Immature natural killer cell (primary cell): ENCODE results near the gene GP1BB. TPM values are rescaled to one million over a fixed set of nuclear protein-coding genes. Genes with fewer than 3 reads are reported as not detected.

ENCODE experiments used
- DNase-seq, 3 donors: peaks; one replicate each; pipeline ENCODE4 v3.0.0; 2022; ENCODE audit warnings: mixed read lengths in 1 of 3
- H3K27ac Mint-ChIP-seq, 6 donors: one replicate each; pipeline ENCODE4 v1.8.0; 2020; ENCODE audit warnings: mixed read lengths in 6 of 6, mild to moderate bottlenecking in 5 of 6, inconsistent platforms in 4 of 6, moderate library complexity in 3 of 6
- H3K27me3 Mint-ChIP-seq, 3 donors: one replicate each; pipeline ENCODE4 v1.8.0; 2020 to 2021; ENCODE audit warnings: low read depth in 3 of 3, mild to moderate bottlenecking in 3 of 3, mixed read lengths in 3 of 3, moderate library complexity in 3 of 3, inconsistent platforms in 1 of 3
- H3K36me3 Mint-ChIP-seq, 3 donors: one replicate each; pipeline ENCODE4 v1.8.0; 2020; ENCODE audit warnings: mixed read lengths in 3 of 3, inconsistent platforms in 2 of 3, mild to moderate bottlenecking in 2 of 3
- H3K4me1 Mint-ChIP-seq, 2 donors: one replicate each; pipeline ENCODE4 v1.8.0; 2020; ENCODE audit warnings: inconsistent platforms in 2 of 2, mild to moderate bottlenecking in 2 of 2, mixed read lengths in 2 of 2, moderate library complexity in 1 of 2
- H3K4me3 Mint-ChIP-seq, 5 donors: one replicate each; pipeline ENCODE4 v1.8.0; 2020; ENCODE audit warnings: mild to moderate bottlenecking in 5 of 5, mixed read lengths in 5 of 5, inconsistent platforms in 3 of 5, moderate library complexity in 3 of 5
- H3K9me3 Mint-ChIP-seq, 6 donors: one replicate each; pipeline ENCODE4 v1.8.0; 2020; ENCODE audit warnings: mild to moderate bottlenecking in 6 of 6, mixed read lengths in 6 of 6, inconsistent platforms in 4 of 6, moderate library complexity in 3 of 6
- polyA plus RNA-seq, 3 donors: library from polyadenylated mRNA; unstranded; fragments of 300-500 nt; fragmentation: Illumina TruSeq; gene quantifications; one replicate each; pipeline ENCODE4 v1.2.3, GENCODE V29; 2021

The GP1BB gene
- polyA plus RNA-seq, 3 donors from 2014 or later, result 0.53 to 10.1 (median 0.95) TPM

DNA sequence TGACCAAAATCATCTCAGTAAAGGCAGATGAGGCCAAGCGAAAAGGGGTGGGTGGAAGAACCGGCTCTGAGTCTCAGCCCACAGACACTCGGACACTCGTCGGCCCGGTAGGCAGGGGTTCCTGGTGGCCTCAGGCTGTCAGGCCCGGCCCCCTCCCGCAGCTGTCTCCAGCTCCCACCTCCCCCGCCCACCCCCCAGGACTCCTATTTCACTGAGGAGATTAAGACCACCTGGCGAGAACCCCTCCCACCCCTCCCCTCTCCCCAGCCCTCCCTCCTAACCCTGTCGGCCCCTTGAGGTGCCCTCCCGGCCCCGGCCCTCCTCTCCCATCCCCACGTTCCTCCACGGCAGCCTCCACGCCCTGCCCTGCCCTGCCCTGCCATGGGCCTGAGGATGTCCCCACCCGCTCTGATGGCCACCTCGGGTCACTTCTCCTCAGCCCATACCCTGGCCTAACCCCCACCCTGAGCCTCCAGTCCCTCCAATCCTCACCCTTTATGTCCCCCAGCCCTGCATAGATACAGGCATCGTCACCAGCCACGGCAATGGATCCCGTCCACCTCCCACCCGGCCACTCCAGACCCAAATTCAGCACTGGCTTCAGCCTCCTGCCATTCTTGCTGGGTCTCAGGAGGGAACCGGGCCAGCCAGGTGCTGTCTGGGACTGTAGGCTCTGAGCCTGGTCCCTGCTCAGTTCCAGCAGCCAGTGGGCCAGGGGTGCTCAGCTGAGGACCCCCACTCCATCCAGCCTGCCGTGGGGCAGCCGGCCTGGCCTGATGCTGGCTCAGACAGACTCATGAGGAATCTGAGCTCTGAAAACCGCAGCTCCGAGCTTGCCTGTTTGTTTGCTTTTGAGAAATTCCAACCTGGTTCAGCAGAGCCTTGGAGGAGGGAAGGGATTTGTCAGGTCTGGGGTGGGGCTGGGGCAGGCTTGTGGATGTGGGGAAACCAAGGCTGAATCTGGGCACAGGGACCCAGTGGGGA, 27.5 kb downstream of the GP1BB start:
- Mint-ChIP-seq H3K9me3 (no peaks in the 10 kb centered on the region), H3K4me1 (no peaks in the 10 kb centered on the region), H3K27me3 (peaks cover 5 to 10% (median 6%) of the 10 kb centered on the region in 3 donors), H3K4me3 (no peak overlapping the region), H3K27ac (no peak overlapping the region), H3K36me3 (no peaks in the 10 kb centered on the region)
- no peak for DNase-seq

DNA sequence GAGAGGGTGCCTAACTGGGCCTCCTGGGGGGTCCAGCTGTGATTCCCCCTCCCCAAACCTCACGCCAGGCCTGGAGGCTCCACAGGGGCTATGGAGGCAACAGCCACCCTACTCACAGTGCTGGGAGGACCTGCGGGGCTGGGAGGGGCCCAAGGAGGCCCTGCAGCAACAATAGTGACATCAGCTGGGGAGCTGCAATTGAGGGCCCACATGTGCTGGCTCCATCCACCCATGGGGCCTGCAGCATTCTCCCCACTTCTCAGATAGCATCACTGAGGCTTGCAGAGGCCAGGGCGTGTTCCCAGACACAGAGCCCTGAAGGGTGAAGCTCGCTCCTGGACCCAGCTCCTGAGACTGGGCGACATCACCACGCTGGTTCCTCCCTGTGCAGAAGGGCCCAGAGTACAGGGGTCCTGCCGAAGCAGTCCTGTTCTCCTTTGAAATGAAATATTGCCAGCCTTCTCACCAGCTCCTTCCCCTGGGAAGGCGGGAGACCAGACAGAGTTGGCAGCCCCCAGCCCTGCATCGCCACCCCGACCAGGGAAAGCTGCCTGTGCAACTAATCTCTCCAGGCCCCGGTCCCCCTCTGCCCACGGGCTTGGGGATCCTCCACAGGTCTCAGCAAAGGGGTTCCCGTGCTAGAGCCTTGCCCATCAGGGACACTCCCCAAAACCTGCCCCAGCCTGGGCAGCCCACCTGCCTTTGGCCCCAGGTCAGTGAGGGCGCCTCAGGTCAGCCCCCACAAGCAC, 28.3 kb downstream of the GP1BB start:
- no peak for DNase-seq
- Mint-ChIP-seq H3K9me3 (no peaks in the 10 kb centered on the region), H3K4me3 (no peak overlapping the region), H3K4me1 (peaks cover 0 to 2% of the 10 kb centered on the region in 2 donors), H3K27ac (no peak overlapping the region), H3K36me3 (no peaks in the 10 kb centered on the region), H3K27me3 (peaks cover 7 to 15% (median 10%) of the 10 kb centered on the region in 3 donors)

GRCh38 chr22:19753090-19753842, 29.9 kb downstream of the GP1BB start:
- no peaks in the 10 kb centered on the region for H3K36me3 Mint-ChIP-seq
- no peak overlapping the region for H3K27ac Mint-ChIP-seq
- peaks cover 8 to 9% of the 10 kb centered on the region in 2 donors for H3K4me1 Mint-ChIP-seq
- H3K4me3 Mint-ChIP-seq, result no peak overlapping the region
- H3K9me3 Mint-ChIP-seq, result no peaks in the 10 kb centered on the region
- H3K27me3 Mint-ChIP-seq, result peaks cover 11 to 18% (median 16%) of the 10 kb centered on the region in 3 donors
- DNase-seq, result no peak

DNA sequence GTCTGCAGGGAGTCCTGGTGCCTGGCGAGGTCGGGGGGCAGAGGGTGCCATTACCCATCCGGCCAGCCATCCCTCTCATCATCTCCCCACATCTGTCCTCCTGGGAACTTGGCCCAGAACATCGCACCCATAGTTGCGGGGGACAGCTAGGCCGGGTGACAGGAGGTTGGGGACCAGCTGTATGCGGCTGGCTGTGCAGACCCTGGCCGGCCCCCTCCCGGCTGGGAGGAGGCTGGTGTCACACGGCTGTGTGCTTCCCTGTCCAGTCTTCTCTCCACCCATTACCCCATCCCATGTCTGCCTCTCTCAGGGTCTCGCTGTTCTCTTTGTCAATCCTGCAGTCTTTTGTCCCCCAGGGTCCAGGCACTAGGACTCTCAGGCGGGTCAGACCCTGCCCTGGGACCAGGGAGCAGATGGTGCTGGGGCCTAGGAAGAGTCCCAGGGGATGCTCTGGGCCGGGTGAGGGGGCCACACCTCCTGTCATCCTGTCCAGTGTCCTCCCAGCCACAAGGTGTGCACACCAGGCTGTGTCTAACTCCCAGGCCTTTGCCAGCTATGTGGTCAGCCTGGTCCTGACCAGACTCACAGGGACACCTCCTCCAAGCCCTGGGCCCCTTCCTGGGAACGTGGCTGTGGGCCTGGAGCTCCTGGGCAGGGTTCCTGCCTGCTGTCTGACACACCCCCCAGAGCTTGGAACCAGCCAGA, 30.8 kb downstream of the GP1BB start:
- Mint-ChIP-seq H3K4me3 (no peak overlapping the region), H3K27ac (no peak overlapping the region), H3K9me3 (no peaks in the 10 kb centered on the region), H3K27me3 (peaks cover 11 to 16% (median 16%) of the 10 kb centered on the region in 3 donors), H3K4me1 (peaks cover 8 to 9% of the 10 kb centered on the region in 2 donors), H3K36me3 (no peaks in the 10 kb centered on the region)
- DNase-seq, result no peak

- H3K4me1 Mint-ChIP-seq, result peaks cover 10 to 11% of the 10 kb centered on the region in 2 donors
- peaks cover 14 to 18% (median 18%) of the 10 kb centered on the region in 3 donors for H3K27me3 Mint-ChIP-seq
- H3K27ac Mint-ChIP-seq, result no peak overlapping the region
- no peak overlapping the region for H3K4me3 Mint-ChIP-seq
- no peak for DNase-seq
- no peaks in the 10 kb centered on the region for H3K36me3 Mint-ChIP-seq
- H3K9me3 Mint-ChIP-seq, result no peaks in the 10 kb centered on the region
These were observed 31.4 kb downstream of the GP1BB start for GRCh38 chr22:19754701-19755144.

- peaks cover 0 to 4% (median 4%) of the 10 kb centered on the region in 3 donors for H3K36me3 Mint-ChIP-seq
- peaks cover 0 to 2% (median 0%) of the 10 kb centered on the region in 6 donors for H3K9me3 Mint-ChIP-seq
- H3K27ac Mint-ChIP-seq, result no peak overlapping the region
- no peak for DNase-seq
- H3K4me3 Mint-ChIP-seq, result no peak overlapping the region
- H3K27me3 Mint-ChIP-seq, result peaks cover 19 to 23% (median 23%) of the 10 kb centered on the region in 3 donors
- peaks cover 15 to 16% of the 10 kb centered on the region in 2 donors for H3K4me1 Mint-ChIP-seq
These were observed 31.9 kb downstream of the GP1BB start for GRCh38 chr22:19755145-19755710.

DNA sequence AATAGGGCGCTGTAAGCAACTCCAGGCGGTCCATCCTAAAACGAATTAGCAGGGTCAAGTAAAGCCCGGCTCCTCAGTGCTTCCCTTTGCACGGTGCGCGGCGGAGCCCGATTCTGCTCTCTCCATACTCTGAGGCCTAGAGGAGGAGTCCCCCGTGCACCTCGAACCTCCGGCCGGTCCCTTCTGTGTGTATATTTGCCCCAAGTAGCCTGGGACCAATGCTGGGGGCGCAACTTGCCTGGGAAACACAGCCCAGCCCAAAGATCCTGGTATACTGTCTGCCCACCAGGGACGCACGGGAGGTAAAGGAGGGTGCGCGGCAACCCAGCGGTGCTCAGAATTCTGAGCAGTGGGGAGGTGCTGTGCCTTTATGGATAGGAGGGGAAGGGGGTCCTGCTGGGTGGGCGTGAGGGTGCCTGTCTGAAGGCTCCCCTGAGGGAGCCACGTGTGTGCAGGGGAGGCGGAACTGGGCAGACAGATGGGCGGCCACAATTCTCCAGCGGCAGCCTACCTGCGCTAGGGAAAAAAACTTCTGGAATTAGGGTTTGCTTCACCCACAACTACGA, 32.5 kb downstream of the GP1BB start:
- peaks cover 0 to 7% (median 5%) of the 10 kb centered on the region in 3 donors for H3K36me3 Mint-ChIP-seq
- H3K4me3 Mint-ChIP-seq, result peak overlapping the region in 3 of 5 donors; percentile 27 to 46 (median 32)
- DNase-seq, result no peak
- peaks cover 20 to 24% (median 23%) of the 10 kb centered on the region in 3 donors for H3K27me3 Mint-ChIP-seq
- peaks cover 0 to 2% (median 0%) of the 10 kb centered on the region in 6 donors for H3K9me3 Mint-ChIP-seq
- H3K4me1 Mint-ChIP-seq, result peaks cover 16 to 18% of the 10 kb centered on the region in 2 donors
- H3K27ac Mint-ChIP-seq, result no peak overlapping the region

GRCh38 chr22:19756288-19757128, 33.2 kb downstream of the GP1BB start:
- DNase-seq, result peak in 1 of 3 donors; percentile 24
- Mint-ChIP-seq H3K27ac (no peak overlapping the region), H3K4me1 (peaks cover 17 to 18% of the 10 kb centered on the region in 2 donors), H3K36me3 (peaks cover 0 to 7% (median 5%) of the 10 kb centered on the region in 3 donors), H3K4me3 (peak overlapping the region in 3 of 5 donors; percentile 36 to 52 (median 38)), H3K27me3 (peaks cover 21 to 25% (median 21%) of the 10 kb centered on the region in 3 donors), H3K9me3 (peaks cover 0 to 2% (median 0%) of the 10 kb centered on the region in 6 donors)

- Mint-ChIP-seq H3K9me3 (peaks cover 0 to 2% (median 0%) of the 10 kb centered on the region in 6 donors), H3K27me3 (peaks cover 24 to 28% (median 24%) of the 10 kb centered on the region in 3 donors), H3K4me1 (peaks cover 18 to 19% of the 10 kb centered on the region in 2 donors), H3K36me3 (peaks cover 0 to 7% (median 5%) of the 10 kb centered on the region in 3 donors), H3K27ac (no peak overlapping the region), H3K4me3 (peak overlapping the region; percentile 45 to 70 (median 58))
- DNase-seq, result no peak
These were observed 34.0 kb downstream of the GP1BB start for GRCh38 chr22:19757140-19757984.

DNA sequence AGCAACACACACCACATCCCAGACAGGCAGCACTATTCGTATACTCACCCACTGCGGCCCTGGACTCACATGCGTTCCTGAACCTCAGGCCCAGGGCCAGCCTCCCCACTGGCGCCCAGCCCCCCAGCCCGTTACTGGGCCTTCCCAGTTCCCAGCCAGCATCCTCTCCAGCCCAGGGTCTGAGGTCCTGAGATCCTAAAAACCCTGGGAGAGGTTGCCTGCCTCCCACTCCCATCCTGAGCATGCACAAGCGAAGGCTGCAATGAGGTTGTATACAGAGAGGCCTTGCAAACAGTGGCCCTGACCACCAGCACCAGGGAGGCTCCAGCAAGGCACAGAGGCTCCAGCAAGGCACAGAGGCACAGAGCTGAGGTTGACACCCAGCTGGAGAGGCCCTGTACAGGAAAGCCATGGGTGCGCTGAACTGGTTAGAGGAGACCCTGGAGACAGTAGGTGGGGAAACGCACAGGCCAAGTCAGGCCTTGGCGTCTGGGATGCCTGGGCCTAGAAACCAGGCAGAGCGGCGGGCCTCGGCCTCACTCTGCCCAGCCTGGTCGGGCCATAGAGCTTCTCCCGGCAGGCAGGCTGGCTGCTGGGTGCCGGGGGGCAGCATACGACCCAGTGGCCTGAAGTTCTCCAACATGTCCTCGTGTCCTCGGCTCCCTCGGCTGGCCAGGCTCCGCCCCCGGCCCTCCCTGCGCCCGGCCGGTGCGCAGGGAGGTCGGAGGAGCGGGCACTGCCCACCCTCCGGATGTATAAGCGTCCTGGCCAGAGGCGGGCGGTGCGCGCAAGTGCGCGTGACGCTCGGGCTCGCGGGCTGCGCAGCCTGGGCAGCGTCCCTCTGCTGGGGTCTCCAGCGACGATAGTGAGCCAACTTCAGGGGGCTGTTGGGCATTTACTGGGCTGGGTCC, 34.9 kb downstream of the GP1BB start:
- Mint-ChIP-seq H3K36me3 (peaks cover 0 to 7% (median 5%) of the 10 kb centered on the region in 3 donors), H3K9me3 (peaks cover 0 to 2% (median 0%) of the 10 kb centered on the region in 6 donors), H3K4me3 (peak overlapping the region; percentile 45 to 70 (median 58)), H3K27me3 (peaks cover 22 to 28% (median 27%) of the 10 kb centered on the region in 3 donors), H3K27ac (no peak overlapping the region), H3K4me1 (peaks cover 18 to 19% of the 10 kb centered on the region in 2 donors)
- no peak for DNase-seq
